Body of pancreas (tissue), 4 donors: Measurements from ENCODE around the gene PLEKHA7. TPM values are rescaled to one million over a fixed set of nuclear protein-coding genes. Genes with fewer than 3 reads are reported as not detected.

Experiments
- ATAC-seq: fragments of 150-250 bp; one replicate; pipeline ENCODE4 v1.9.1; 2016
- DNase-seq, 4 donors: peaks; one replicate each; pipeline ENCODE4 v3.0.0-alpha.2; 2019
- H3K27ac ChIP-seq, 4 donors: fragments of 200-600 bp; sonication (generic); 1 replicate in 3 of 4; 2 replicates in 1 of 4; pipeline versions ENCODE4 v1.5.1 to v1.6.1; 2016 to 2019; ENCODE audit warnings: mild to moderate bottlenecking in 1 of 4, mixed read lengths in 1 of 4, moderate library complexity in 1 of 4
- H3K27me3 ChIP-seq, 2 donors: fragments of 200-600 bp; sonication (generic); one replicate each; pipeline ENCODE4 v1.6.0; 2016; ENCODE audit warnings: mild to moderate bottlenecking in 1 of 2
- H3K36me3 ChIP-seq, 2 donors: fragments of 200-600 bp; sonication (generic); replicated peaks in 1 of 2; 2 replicates each; pipeline ENCODE4 v1.5.1; 2016; ENCODE audit warnings: low read depth in 2 of 2; ENCODE audit not compliant: insufficient read depth in 1 of 2
- H3K4me1 ChIP-seq: fragments of 200-600 bp; sonication (generic); one replicate; pipeline ENCODE4 v1.6.0; 2016
- H3K4me3 ChIP-seq, 2 donors: fragments of 200-600 bp; sonication (generic); 1 replicate in 1 of 2; 2 replicates in 1 of 2; pipeline ENCODE4 v1.5.1; 2016 to 2019
- H3K9me3 ChIP-seq, 3 donors: fragments of 200-600 bp; sonication (generic); 1 replicate in 2 of 3; 2 replicates in 1 of 3; pipeline ENCODE4 v1.5.1; 2016
- CTCF ChIP-seq, 7 experiments: fragments of 450-650 bp in 4 of 7; fragments of 200-600 bp in 3 of 7; sonication (generic) in 3 of 7; IDR thresholded peaks; one replicate each; pipeline ENCODE4 v1.5.1; 2016 to 2019; ENCODE audit warnings: antibody characterized with exemption in 7 of 7
- POLR2A ChIP-seq, 3 donors: fragments of 450-650 bp; IDR thresholded peaks; one replicate each; pipeline ENCODE4 v1.6.1; 2016; ENCODE audit warnings: antibody characterized with exemption in 3 of 3, mild to moderate bottlenecking in 2 of 3
- WGBS, 2 donors: methylation state at CpG; one replicate each; pipeline ENCODE4 v1.1.5; 2017; 5-methylcytosine and 5-hydroxymethylcytosine counted together
- intact Hi-C: fragments of 100-400 bp; cut with DNase I; formaldehyde crosslinking; loops from one replicate; pipeline ENCODE4 v1.15.1; 2023
- total RNA-seq, 2 donors: library from RNA; depleted of rRNA; stranded (reverse); fragments of >200 nt; gene quantifications; one replicate each; pipeline ENCODE4 v1.1.0, GENCODE V29; 2016

PLEKHA7 gene
- total RNA-seq, 2 donors from 2014 or later, result 30.4 to 34.6 TPM

- ATAC-seq (peak; percentile 25), DNase-seq (peak; percentile 14 to 34 (median 23))
- TF ChIP-seq CTCF (IDR thresholded peaks at IDR 0.05), result no peak
- no peak for TF ChIP-seq POLR2A (IDR thresholded peaks at IDR 0.05)
- WGBS, 2 donors, result 19 to 21% methylated on average over 8 of the region's 8 CpGs
- no peaks in the 10 kb centered on the region for H3K9me3 ChIP-seq
- intact Hi-C loops, result no loop called here
- no peaks in the 10 kb centered on the region for H3K36me3 ChIP-seq
- H3K27me3 ChIP-seq, result no peaks in the 10 kb centered on the region
- H3K4me1 ChIP-seq, result peaks cover 52% of the 10 kb centered on the region
- H3K27ac ChIP-seq, result peak overlapping the region; percentile 27 to 56 (median 38)
- no peak overlapping the region for H3K4me3 ChIP-seq
Measured at GRCh38 chr11:16933756-16934603, 80.2 kb downstream of the PLEKHA7 start.

- H3K4me3 ChIP-seq, result no peak overlapping the region
- no peaks in the 10 kb centered on the region for H3K36me3 ChIP-seq
- no peak for DNase-seq
- no peak for ATAC-seq
- no peak for TF ChIP-seq POLR2A (IDR thresholded peaks at IDR 0.05)
- no peak for TF ChIP-seq CTCF (IDR thresholded peaks at IDR 0.05)
- peaks cover 52% of the 10 kb centered on the region for H3K4me1 ChIP-seq
- no peaks in the 10 kb centered on the region for H3K9me3 ChIP-seq
- intact Hi-C loops, result no loop called here
- H3K27me3 ChIP-seq, result no peaks in the 10 kb centered on the region
- H3K27ac ChIP-seq, result peak overlapping the region; percentile 14 to 56 (median 38)
- 19 to 35% methylated on average over 1 of the region's 1 CpG for WGBS, 2 donors
Measured at GRCh38 chr11:16933291-16933690, 80.9 kb downstream of the PLEKHA7 start.

- no peaks in the 10 kb centered on the region for H3K9me3 ChIP-seq
- ATAC-seq (no peak), DNase-seq (no peak)
- TF ChIP-seq CTCF (IDR thresholded peaks at IDR 0.05) (no peak), POLR2A (IDR thresholded peaks at IDR 0.05) (no peak)
- intact Hi-C loops, result no loop called here
- no peak overlapping the region for H3K27ac ChIP-seq
- 91 to 99% methylated on average over 4 of the region's 4 CpGs for WGBS, 2 donors
- H3K36me3 ChIP-seq, result no peaks in the 10 kb centered on the region
- no peaks in the 10 kb centered on the region for H3K27me3 ChIP-seq
- H3K4me3 ChIP-seq, result no peak overlapping the region
- peaks cover 45% of the 10 kb centered on the region for H3K4me1 ChIP-seq
Measured at GRCh38 chr11:16928044-16928443, 86.2 kb downstream of the PLEKHA7 start.

- H3K4me1 ChIP-seq, result peaks cover 46% of the 10 kb centered on the region
- no peaks in the 10 kb centered on the region for H3K9me3 ChIP-seq
- H3K36me3 ChIP-seq, result no peaks in the 10 kb centered on the region
- 83 to 86% methylated on average over 9 of the region's 9 CpGs for WGBS, 2 donors
- H3K27me3 ChIP-seq, result no peaks in the 10 kb centered on the region
- intact Hi-C loops, result no loop called here
- no peak overlapping the region for H3K27ac ChIP-seq
- no peak for TF ChIP-seq CTCF (IDR thresholded peaks at IDR 0.05)
- TF ChIP-seq POLR2A (IDR thresholded peaks at IDR 0.05), result no peak
- DNase-seq (no peak), ATAC-seq (no peak)
- H3K4me3 ChIP-seq, result no peak overlapping the region
Measured at GRCh38 chr11:16926883-16927626, 87.2 kb downstream of the PLEKHA7 start.
